NCI-H226 (cell line): ENCODE measurements around the gene OARD1.
"Not testable (repeated sequence)": the region's sequence is repeated elsewhere in the genome, so short reads cannot be mapped to it uniquely, and the experiment has no call there.

Experiments
- DNase-seq: peaks from one replicate; pipeline ENCODE4 v3.0.0-alpha.2; 2015

The OARD1 gene

GRCh38 chr6:41071923-41072835 is at the start of gene OARD1:
OARD1 (minus strand) TSS chr6:41072356; CDS start chr6:41071634, 722 bp downstream.
- DNase-seq, result peak; percentile 99

- no peak for DNase-seq
These were observed 47.9 kb upstream of the OARD1 start for GRCh38 chr6:41120058-41120457.

- DNase-seq, result no peak
These were observed 47.4 kb upstream of the OARD1 start for GRCh38 chr6:41119508-41119907.

GRCh38 chr6:41115027-41115426 is 42.9 kb upstream of the OARD1 start:
- DNase-seq, result not testable (repeated sequence)

DNA sequence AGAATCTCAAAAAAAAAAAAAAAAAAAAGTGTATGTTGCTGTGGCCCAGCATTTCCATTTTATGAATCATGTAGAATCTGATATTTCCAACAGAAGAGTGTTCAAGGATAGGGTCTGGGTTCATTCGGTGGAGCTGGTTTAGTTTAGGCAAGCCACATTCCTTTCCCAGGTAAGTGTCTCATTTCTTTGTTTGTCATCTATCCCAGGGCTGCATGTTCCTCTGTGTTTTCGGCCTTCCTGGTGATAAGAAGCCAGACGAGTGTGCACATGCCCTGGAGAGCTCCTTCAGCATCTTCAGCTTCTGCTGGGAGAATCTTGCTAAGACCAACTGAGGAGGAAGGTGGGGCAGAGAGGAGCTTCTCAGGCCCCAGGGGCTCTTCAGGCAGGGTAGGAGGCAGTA is 38.9 kb upstream of the OARD1 start:
- no peak for DNase-seq

GRCh38 chr6:41103847-41104246 is 31.7 kb upstream of the OARD1 start:
- no peak for DNase-seq

- DNase-seq, result no peak
These were observed 28.7 kb upstream of the OARD1 start for GRCh38 chr6:41100871-41101287.

GRCh38 chr6:41098366-41098765 is 26.2 kb upstream of the OARD1 start:
- DNase-seq, result no peak

- no peak for DNase-seq
These were observed 25.4 kb upstream of the OARD1 start for GRCh38 chr6:41097467-41098090.

GRCh38 chr6:41093729-41094128 is 21.6 kb upstream of the OARD1 start:
- no peak for DNase-seq

DNA sequence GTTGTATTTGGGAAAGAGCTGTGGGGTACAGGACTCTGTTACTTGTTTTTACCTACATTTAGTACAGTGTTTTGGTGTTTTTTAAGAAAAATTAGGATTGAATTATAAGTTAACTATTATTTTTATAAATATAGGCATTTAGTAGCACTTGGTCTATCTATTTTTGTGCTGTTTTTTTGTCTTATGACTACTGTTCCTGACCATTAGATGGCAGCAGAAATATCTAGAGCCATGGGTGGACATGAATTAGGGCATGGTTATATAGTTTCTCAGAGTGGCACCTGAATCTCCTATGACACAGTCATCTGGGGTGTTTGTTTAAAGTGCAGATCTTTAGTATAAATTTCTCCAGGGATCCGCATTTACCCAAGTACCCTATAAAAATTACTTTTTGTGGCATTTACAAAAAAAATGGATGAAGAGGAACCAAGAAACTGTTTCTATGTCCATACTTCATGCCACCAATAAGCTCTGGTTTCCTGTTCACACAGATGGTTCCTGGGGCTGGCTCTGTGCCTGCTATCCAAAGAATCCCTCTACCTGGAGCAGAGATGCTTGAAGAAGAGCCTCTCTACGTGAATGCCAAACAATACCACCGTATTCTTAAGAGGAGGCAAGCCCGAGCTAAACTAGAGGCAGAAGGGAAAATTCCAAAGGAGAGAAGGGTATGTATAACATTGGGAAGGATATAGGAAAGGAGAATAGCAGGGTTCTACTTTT is 20.4 kb upstream of the OARD1 start:
- DNase-seq, result no peak

- no peak for DNase-seq
These were observed 18.9 kb upstream of the OARD1 start for GRCh38 chr6:41090841-41091761.

DNA sequence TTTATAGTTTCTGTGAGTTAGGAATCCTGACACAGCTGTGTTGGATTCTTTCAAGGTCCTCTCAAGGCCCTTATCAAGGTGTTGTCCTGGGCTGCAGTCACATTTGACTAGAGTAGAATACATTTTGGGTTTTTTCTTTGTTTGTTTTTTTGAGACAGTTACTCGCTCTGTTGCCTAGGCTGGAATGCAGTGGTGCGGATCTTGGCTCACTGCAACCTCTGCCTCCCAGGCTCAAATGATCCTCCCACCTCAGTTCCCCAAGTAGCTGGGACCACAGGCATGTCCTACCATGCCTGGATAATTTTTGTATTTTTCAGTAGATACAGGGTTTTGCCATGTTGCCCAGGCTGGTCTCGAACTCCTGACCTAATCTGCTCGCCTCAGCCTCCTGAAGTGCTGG is 16.3 kb upstream of the OARD1 start:
- DNase-seq, result no peak

GRCh38 chr6:41085182-41085581 is 13.0 kb upstream of the OARD1 start:
- DNase-seq, result no peak

GRCh38 chr6:41083072-41083471 is 10.9 kb upstream of the OARD1 start:
- DNase-seq, result no peak

- no peak for DNase-seq
These were observed 8.5 kb upstream of the OARD1 start for GRCh38 chr6:41080621-41081020.

GRCh38 chr6:41079080-41079479 is 6.9 kb upstream of the OARD1 start:
- DNase-seq, result no peak

DNA sequence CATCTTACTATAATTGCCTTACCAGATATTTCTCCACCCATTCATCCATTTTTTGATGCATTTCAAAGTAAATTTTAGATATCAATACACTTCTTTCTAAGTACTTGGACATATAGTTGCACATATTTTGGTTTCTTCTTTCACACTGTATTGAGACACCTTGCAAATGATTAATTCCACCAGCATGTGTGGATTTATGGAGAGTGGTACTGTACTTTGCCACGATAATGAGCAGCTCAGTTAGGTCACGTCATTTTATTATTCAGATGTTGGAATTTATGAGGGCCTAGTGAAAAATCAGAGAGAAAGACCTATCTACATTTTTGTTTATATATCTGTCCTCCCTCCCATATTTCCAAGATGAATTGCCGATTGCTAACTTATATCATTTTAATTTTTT is 5.9 kb upstream of the OARD1 start:
- DNase-seq, result no peak

GRCh38 chr6:41077536-41077935 is 5.4 kb upstream of the OARD1 start:
- no peak for DNase-seq

DNA sequence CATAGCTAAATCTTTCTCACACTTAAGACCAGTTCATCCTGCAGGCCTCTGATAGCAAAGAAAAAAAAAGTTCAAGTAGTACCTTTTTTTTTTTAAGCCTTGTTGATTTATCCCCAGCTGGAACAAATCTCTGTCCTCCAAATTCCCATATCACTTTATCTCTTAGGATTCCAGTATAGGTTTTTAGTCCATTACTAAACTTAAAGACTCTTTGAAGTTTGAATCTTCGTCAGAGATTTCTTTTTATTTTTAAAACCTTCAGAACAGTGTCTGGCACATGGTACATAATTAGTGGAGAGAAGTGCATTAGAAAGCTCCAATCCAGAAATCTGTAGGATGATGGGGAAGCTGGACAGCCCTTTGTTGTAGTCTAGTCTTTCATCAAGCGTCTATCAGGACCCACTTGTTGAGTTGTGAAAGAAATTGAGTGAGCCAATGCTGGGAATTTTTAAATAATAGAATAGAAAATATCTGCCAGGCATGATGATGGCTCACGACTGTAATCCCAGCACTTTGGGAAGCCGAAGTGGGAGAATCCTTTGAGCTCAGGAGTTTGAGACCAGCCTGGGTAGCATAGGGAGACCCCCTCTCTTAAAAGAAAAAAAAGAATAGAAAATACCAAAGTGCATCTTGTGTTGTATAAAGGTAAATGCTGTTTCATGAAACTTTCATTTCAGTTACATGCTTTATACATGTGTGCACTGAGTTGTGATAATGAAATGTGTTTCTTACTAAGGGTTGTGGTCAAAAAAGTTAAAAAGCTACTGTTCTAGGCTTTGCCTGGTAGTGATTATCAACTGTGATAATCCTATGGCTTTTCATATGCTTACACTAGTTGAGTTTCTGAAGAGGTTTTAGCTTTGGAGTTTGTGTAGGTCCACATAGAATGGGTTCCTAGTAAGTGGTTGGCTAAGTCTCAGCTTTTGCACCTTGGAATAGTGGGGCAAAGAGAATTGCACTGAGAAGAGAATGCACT is 3.8 kb upstream of the OARD1 start:
- DNase-seq, result no peak
